ENCODE data around the gene CRADD.
"Not testable (repeated sequence)": the region's sequence is repeated elsewhere in the genome, so short reads cannot be mapped to it uniquely, and the experiment has no call there.

Gene CRADD

DNA sequence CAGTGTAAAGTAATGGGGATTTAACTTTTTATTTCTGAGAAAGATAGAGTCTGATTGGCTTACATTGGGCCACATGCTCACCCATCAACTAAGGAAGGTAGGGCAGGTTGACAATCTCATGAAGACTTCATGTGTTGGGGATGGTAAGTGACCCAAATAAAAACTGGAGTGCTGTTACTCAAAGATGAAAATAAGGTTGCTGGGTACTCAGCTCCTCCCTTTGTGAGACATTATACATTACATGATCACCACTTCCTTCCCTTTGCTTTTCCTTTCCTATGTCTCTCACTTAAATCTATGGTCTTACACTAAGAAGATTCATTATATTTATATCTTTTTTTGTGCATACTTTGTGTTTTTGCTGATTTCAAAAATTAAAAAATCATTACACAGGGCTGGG, 247.2 kb downstream of the CRADD start:
- Histone ChIP-seq H3K27me3 (no peaks in the 10 kb centered on the region), H3K27ac (no peak overlapping the region), H3K9me3 (peaks cover 0 to 13% (median 4%) of the 10 kb centered on the region in 3 donors), H3K4me3 (no peak overlapping the region), H3K4me1 (peaks cover 0 to 6% (median 0%) of the 10 kb centered on the region in 4 donors), H3K36me3 (no peaks in the 10 kb centered on the region)
- intact Hi-C loops (cut with DNase I; ENCODE audit: low total_unique reads), result no loop called here
- TF ChIP-seq, protein P1, sequence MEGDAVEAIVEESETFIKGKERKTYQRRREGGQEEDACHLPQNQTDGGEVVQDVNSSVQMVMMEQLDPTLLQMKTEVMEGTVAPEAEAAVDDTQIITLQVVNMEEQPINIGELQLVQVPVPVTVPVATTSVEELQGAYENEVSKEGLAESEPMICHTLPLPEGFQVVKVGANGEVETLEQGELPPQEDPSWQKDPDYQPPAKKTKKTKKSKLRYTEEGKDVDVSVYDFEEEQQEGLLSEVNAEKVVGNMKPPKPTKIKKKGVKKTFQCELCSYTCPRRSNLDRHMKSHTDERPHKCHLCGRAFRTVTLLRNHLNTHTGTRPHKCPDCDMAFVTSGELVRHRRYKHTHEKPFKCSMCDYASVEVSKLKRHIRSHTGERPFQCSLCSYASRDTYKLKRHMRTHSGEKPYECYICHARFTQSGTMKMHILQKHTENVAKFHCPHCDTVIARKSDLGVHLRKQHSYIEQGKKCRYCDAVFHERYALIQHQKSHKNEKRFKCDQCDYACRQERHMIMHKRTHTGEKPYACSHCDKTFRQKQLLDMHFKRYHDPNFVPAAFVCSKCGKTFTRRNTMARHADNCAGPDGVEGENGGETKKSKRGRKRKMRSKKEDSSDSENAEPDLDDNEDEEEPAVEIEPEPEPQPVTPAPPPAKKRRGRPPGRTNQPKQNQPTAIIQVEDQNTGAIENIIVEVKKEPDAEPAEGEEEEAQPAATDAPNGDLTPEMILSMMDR (IDR thresholded peaks at IDR 0.05), result no peak
- no peak for DNase-seq

GRCh38 chr12:93925585-93926205, 248.5 kb downstream of the CRADD start:
- TF ChIP-seq, protein P1 (IDR thresholded peaks at IDR 0.05), result no peak
- Histone ChIP-seq H3K27ac (no peak overlapping the region), H3K4me3 (no peak overlapping the region), H3K36me3 (no peaks in the 10 kb centered on the region), H3K9me3 (peaks cover 0 to 13% (median 4%) of the 10 kb centered on the region in 3 donors), H3K4me1 (peaks cover 0 to 6% (median 0%) of the 10 kb centered on the region in 4 donors), H3K27me3 (no peaks in the 10 kb centered on the region)
- intact Hi-C loops (cut with DNase I; ENCODE audit: low total_unique reads), result no loop called here
- no peak for DNase-seq

DNA sequence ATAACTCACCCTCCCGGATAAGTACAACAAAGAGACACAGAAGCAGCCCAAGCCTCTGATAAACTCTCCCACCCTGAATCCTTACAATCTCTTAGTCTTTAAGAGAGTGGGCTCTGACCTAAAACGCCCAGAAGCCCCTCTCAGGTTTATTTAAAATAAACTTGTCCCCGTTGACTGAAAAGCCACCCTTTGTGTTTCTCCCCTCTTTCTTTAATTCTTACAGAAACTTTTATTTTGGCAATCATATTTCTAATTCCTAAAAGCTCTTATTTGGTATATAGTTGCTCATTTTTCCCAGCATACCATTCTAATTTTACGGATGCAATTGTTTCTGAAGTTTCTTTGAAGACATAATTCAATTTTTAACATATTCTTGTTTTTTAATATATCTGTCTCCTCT, 249.1 kb downstream of the CRADD start:
- Histone ChIP-seq H3K4me1 (peaks cover 0 to 6% (median 0%) of the 10 kb centered on the region in 4 donors), H3K27me3 (no peaks in the 10 kb centered on the region), H3K9me3 (peaks cover 0 to 13% (median 4%) of the 10 kb centered on the region in 3 donors), H3K4me3 (no peak overlapping the region), H3K27ac (no peak overlapping the region), H3K36me3 (no peaks in the 10 kb centered on the region)
- intact Hi-C loops (cut with DNase I; ENCODE audit: low total_unique reads), result no loop called here
- no peak for DNase-seq
- TF ChIP-seq, protein P1 (IDR thresholded peaks at IDR 0.05), result no peak

DNA sequence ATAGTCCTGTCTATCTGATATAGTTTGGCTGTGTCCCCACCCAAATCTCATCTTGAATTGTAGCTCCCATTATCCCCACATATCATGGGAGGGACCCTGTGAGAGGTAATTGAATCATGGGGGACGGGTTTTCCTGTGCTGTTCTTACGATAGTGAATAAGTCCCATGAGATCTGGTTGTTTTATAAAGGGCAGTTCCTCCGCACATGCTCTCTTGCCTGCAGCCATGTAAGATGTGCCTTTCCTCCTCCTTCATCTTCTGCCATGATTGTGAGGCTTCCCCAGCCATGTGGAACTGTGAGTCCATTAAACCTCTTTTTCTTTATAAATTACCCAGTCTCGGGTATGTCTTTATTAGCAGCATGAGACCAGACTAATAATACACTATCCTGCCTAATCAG, 251.9 kb downstream of the CRADD start:
- H3K4me1 ChIP-seq; H3K27ac ChIP-seq; DNase-seq; H3K36me3 ChIP-seq; H3K27me3 ChIP-seq; H3K4me3 ChIP-seq; intact Hi-C loops (cut with DNase I; ENCODE audit: low total_unique reads): not testable (repeated sequence)
- peaks cover 0 to 13% (median 4%) of the 10 kb centered on the region in 3 donors for H3K9me3 ChIP-seq

- TF ChIP-seq, protein P1 (IDR thresholded peaks at IDR 0.05), result no peak
- H3K9me3 ChIP-seq, result peaks cover 0 to 11% (median 9%) of the 10 kb centered on the region in 3 donors
- no peak overlapping the region for H3K27ac ChIP-seq
- intact Hi-C loops (cut with DNase I; ENCODE audit: low total_unique reads), result no loop called here
- H3K4me3 ChIP-seq, result no peak overlapping the region
- peaks cover 0 to 18% (median 5%) of the 10 kb centered on the region in 3 donors for H3K36me3 ChIP-seq
- no peaks in the 10 kb centered on the region for H3K27me3 ChIP-seq
- H3K4me1 ChIP-seq, result no peaks in the 10 kb centered on the region
- DNase-seq, result no peak
Measured at GRCh38 chr12:93937812-93938211, 260.6 kb downstream of the CRADD start.

DNA sequence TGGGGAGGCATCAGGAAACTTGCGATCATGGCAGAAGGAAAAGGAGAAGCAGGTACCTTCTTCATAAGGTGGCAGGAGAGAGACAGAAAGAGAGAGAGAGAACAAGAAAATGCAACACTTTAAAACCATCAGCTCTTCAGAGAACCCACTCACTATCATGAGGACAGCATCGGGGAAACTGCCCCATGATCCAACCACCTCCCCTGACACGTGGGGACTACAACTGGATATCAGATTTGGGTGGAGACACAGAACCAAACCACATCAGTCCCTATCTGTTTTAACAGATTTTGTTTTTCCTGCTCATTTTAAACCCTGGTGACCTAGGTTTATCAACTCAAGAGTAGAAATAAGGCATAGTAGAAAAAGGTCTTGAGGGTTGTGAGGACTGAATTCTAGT, 261.1 kb downstream of the CRADD start:
- H3K4me3 ChIP-seq, result no peak overlapping the region
- H3K27me3 ChIP-seq, result no peaks in the 10 kb centered on the region
- H3K4me1 ChIP-seq, result no peaks in the 10 kb centered on the region
- no peak for DNase-seq
- no peak overlapping the region for H3K27ac ChIP-seq
- H3K9me3 ChIP-seq, result peaks cover 0 to 11% (median 9%) of the 10 kb centered on the region in 3 donors
- H3K36me3 ChIP-seq, result peaks cover 0 to 18% (median 5%) of the 10 kb centered on the region in 3 donors
- TF ChIP-seq, protein P1 (IDR thresholded peaks at IDR 0.05), result no peak
- intact Hi-C loops (cut with DNase I; ENCODE audit: low total_unique reads), result no loop called here

Data from tibial artery (tissue), 4 donors.